HG02759 (cell line): ENCODE results near the gene THOP1.

Experiments
- ATAC-seq: cut with Tn5 transposase; IDR thresholded peaks from one replicate; pipeline ENCODE4 v1.9.1; 2021; ENCODE audit warnings: mild to moderate bottlenecking, moderate library complexity; ENCODE audit not compliant: unreplicated experiment

THOP1 gene

GRCh38 chr19:2785244-2785997, at the start of gene THOP1:
Gene THOP1, plus strand, starts transcription at chr19:2785503. Its CDS starts 160 bp downstream, at chr19:2785663.
- ATAC-seq = peak; percentile 66

- no peak for ATAC-seq
These were observed 48.6 kb upstream of the THOP1 start for GRCh38 chr19:2736550-2737190.

GRCh38 chr19:2739602-2740313, 45.5 kb upstream of the THOP1 start, which contains the start of gene SLC39A3:
Gene SLC39A3, minus strand, starts transcription at chr19:2740017. Its CDS starts 2,760 bp downstream, at chr19:2737257.
- peak; percentile 94 for ATAC-seq

- ATAC-seq = no peak
These were observed 45.0 kb upstream of the THOP1 start for GRCh38 chr19:2740314-2740656.

GRCh38 chr19:2743099-2743498, 42.2 kb upstream of the THOP1 start:
- ATAC-seq = no peak

- ATAC-seq = no peak
These were observed 41.2 kb upstream of the THOP1 start for GRCh38 chr19:2744113-2744512.

- no peak for ATAC-seq
These were observed 38.0 kb upstream of the THOP1 start for GRCh38 chr19:2747349-2747748.

GRCh38 chr19:2750808-2751437, 34.4 kb upstream of the THOP1 start:
- no peak for ATAC-seq

GRCh38 chr19:2751438-2751830, 33.9 kb upstream of the THOP1 start:
- no peak for ATAC-seq

- ATAC-seq = no peak
These were observed 30.4 kb upstream of the THOP1 start for GRCh38 chr19:2754659-2755447.

GRCh38 chr19:2755448-2755705, 29.9 kb upstream of the THOP1 start:
- no peak for ATAC-seq

GRCh38 chr19:2755811-2756210, 29.5 kb upstream of the THOP1 start:
- ATAC-seq = no peak

GRCh38 chr19:2756477-2756876, 28.8 kb upstream of the THOP1 start:
- ATAC-seq = no peak

GRCh38 chr19:2756921-2757881, 28.1 kb upstream of the THOP1 start:
- no peak for ATAC-seq

- no peak for ATAC-seq
These were observed 26.5 kb upstream of the THOP1 start for GRCh38 chr19:2758601-2759313.

GRCh38 chr19:2759362-2759761, 25.9 kb upstream of the THOP1 start:
- ATAC-seq = no peak

GRCh38 chr19:2759965-2760364, 25.3 kb upstream of the THOP1 start:
- ATAC-seq = no peak

- no peak for ATAC-seq
These were observed 24.0 kb upstream of the THOP1 start for GRCh38 chr19:2761309-2761677.
